Calu3 (cell line): ENCODE measurements around the gene TRIM50. TPM values are rescaled to one million over a fixed set of nuclear protein-coding genes. Genes with fewer than 3 reads are reported as not detected.
"Not testable (repeated sequence)": the region's sequence is repeated elsewhere in the genome, so short reads cannot be mapped to it uniquely, and the experiment has no call there.

Source experiments
- BruUV-seq: library from RNA; stranded (reverse); fragments of 400-500 nt; replicated peaks from 2 replicates; lab custom pipeline; 2021; lab: Mats Ljungman, UMichigan
- CTCF ChIA-PET: fragments of 300-600 bp; sonication (Branson Sonifier 250); formaldehyde crosslinking; loops from one replicate; lab custom pipeline; 2022; ENCODE audit warnings: antibody characterized with exemption; lab: Charles Lee
- DNase-seq: peaks from one replicate; pipeline ENCODE4 v3.0.0; 2022
- H3K27ac Mint-ChIP-seq: one replicate; pipeline ENCODE4 v1.8.0; 2022; ENCODE audit warnings: mixed read lengths; ENCODE audit not compliant: unreplicated experiment
- H3K27me3 Mint-ChIP-seq: one replicate; pipeline ENCODE4 v1.8.0; 2022; ENCODE audit warnings: mixed read lengths; ENCODE audit not compliant: unreplicated experiment
- H3K36me3 Mint-ChIP-seq: one replicate; pipeline ENCODE4 v1.8.0; 2022; ENCODE audit warnings: mild to moderate bottlenecking, moderate library complexity, mixed read lengths; ENCODE audit not compliant: insufficient read depth, unreplicated experiment
- H3K4me1 Mint-ChIP-seq: one replicate; pipeline ENCODE4 v1.8.0; 2022; ENCODE audit warnings: mild to moderate bottlenecking, low read depth, mixed read lengths; ENCODE audit not compliant: unreplicated experiment
- H3K4me3 Mint-ChIP-seq: one replicate; pipeline ENCODE4 v1.8.0; 2022; ENCODE audit warnings: mild to moderate bottlenecking, low read depth, moderate library complexity, mixed read lengths; ENCODE audit not compliant: unreplicated experiment
- H3K9me3 Mint-ChIP-seq: one replicate; pipeline ENCODE4 v1.8.0; 2022; ENCODE audit warnings: low read depth, mixed read lengths; ENCODE audit not compliant: unreplicated experiment
- intact Hi-C: fragments of 100-400 bp; cut with micrococcal nuclease; formaldehyde crosslinking; loops from one replicate; pipeline ENCODE4 v1.10.0; 2022; ENCODE audit not compliant: unreplicated experiment
- total RNA-seq: library from RNA; stranded (reverse); gene quantifications from 2 replicates; pipeline ENCODE4 v1.2.3, GENCODE V29; 2022
- TF ChIP-seq, protein P1 (sequence below): fragments of 200-600 bp; IDR thresholded peaks from one replicate; pipeline ENCODE4 v1.8.0; 2022; ENCODE audit warnings: antibody characterized with exemption; ENCODE audit not compliant: unreplicated experiment

The TRIM50 gene
- total RNA-seq, 1 experiment from 2014 or later = not detected

DNA sequence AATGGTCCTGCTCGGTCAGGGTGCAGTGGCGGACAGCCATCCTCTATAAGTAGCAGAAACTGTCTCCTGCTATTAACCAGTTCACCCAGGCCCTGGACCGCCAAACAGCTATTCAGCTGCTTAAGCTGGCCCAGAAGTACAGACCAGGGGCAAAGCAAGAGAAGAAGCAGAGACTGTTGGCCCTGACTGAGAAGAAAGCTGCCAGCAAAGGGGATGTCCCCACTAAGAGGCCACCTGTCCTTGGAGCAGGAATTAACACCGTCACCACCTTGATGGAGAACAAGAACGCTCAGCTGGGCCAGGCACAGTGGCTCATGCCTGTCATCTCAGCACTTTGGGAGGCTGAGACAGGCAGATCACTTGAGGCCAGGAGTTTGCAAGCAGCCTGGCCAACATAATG, 13.6 kb downstream of the TRIM50 start:
- no peak for DNase-seq
- no peak overlapping the region for H3K4me3 Mint-ChIP-seq
- no peaks in the 10 kb centered on the region for H3K27me3 Mint-ChIP-seq
- CTCF ChIA-PET = no interaction called here
- intact Hi-C loops = no loop called here
- H3K9me3 Mint-ChIP-seq = no peaks in the 10 kb centered on the region
- TF ChIP-seq, protein P1, sequence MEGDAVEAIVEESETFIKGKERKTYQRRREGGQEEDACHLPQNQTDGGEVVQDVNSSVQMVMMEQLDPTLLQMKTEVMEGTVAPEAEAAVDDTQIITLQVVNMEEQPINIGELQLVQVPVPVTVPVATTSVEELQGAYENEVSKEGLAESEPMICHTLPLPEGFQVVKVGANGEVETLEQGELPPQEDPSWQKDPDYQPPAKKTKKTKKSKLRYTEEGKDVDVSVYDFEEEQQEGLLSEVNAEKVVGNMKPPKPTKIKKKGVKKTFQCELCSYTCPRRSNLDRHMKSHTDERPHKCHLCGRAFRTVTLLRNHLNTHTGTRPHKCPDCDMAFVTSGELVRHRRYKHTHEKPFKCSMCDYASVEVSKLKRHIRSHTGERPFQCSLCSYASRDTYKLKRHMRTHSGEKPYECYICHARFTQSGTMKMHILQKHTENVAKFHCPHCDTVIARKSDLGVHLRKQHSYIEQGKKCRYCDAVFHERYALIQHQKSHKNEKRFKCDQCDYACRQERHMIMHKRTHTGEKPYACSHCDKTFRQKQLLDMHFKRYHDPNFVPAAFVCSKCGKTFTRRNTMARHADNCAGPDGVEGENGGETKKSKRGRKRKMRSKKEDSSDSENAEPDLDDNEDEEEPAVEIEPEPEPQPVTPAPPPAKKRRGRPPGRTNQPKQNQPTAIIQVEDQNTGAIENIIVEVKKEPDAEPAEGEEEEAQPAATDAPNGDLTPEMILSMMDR = no peak
- H3K27ac Mint-ChIP-seq = no peak overlapping the region
- H3K4me1 Mint-ChIP-seq = no peaks in the 10 kb centered on the region
- no TSS peak for BruUV-seq
- H3K36me3 Mint-ChIP-seq = no peaks in the 10 kb centered on the region

DNA sequence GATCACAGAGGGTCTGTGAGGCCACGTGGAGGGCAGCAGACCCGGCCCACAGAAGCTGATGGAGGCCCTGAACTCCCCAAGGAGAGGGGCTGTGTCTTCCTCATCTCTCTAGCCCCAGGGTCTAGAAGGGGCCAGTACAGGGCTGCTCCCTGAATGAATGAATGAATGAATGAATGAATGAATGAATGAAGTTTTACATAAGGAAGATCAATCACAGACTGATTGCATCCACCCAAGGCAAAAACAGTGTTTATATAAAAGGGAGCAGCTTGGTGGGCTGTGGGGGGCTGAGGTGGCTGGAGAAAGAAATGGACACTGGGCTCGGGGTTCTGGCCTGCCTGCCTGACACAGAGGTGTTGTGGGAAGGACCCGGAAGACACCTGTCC, 14.4 kb downstream of the TRIM50 start:
- CTCF ChIA-PET = no interaction called here
- TF ChIP-seq, protein P1 = no peak
- Mint-ChIP-seq H3K27me3 (no peaks in the 10 kb centered on the region), H3K4me1 (no peaks in the 10 kb centered on the region), H3K4me3 (no peak overlapping the region), H3K36me3 (peaks cover 4% of the 10 kb centered on the region), H3K9me3 (no peaks in the 10 kb centered on the region), H3K27ac (no peak overlapping the region)
- intact Hi-C loops = no loop called here
- no TSS peak for BruUV-seq
- no peak for DNase-seq

DNA sequence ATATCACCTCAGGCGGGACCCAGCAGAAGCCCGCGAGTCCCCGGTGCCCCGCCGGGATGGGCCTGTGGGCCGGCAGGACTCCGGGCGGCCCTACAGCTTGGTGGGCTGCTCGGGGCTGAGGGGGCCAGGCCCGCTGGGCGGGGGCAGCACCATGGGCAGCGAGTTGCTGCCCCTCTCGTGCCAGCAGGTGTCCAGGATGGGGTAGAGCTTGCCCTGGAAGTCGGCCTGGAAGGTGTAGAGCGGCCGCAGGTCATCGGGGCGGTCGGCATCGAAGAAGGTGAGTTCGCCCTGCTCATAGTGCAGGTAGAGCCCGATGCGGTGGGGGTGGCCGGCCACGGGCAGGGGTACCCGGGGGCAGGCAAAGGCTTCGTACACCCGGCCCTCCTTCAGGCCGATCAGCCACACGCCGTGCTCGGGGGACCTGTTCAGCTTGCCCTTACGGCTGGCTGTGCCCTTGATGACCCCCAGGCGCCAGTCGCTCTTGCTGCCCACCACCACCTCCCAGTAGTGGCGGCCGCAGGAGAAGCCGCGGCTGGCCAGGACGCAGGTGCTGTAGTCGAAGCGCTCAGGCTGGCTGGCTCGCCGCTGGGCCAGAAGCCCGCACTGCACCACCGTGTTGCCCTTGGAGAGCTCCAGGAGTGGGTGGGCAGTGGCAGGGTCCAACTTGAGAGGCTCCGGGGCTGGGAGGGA, 14.9 kb downstream of the TRIM50 start:
- H3K4me1 Mint-ChIP-seq = no peaks in the 10 kb centered on the region
- no peaks in the 10 kb centered on the region for H3K9me3 Mint-ChIP-seq
- H3K27me3 Mint-ChIP-seq = no peaks in the 10 kb centered on the region
- no TSS peak for BruUV-seq
- CTCF ChIA-PET = no interaction called here
- H3K36me3 Mint-ChIP-seq = peaks cover 9% of the 10 kb centered on the region
- H3K27ac Mint-ChIP-seq = no peak overlapping the region
- no peak for DNase-seq
- no peak overlapping the region for H3K4me3 Mint-ChIP-seq
- TF ChIP-seq, protein P1 = no peak
- intact Hi-C loops = no loop called here

DNA sequence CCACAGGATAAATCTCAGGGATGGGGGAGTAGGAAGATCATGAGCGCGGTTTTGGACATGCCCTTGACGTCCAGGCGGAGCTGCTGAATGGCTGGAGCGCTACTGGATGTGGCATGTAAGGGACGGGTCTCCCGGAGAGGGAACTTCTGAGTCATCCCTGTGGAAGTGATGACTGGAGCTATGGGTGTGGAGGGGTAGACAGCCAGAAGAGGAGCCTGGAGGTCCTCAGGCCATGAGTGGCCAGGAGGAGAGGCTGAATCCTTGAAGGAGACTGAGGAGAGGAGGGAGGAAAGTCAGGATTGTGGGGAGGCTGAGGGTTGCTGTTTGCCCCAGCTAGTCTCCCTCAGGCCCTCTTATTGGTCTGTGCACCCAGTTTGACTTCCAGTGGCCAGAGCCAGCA, 16.5 kb downstream of the TRIM50 start:
- H3K27ac Mint-ChIP-seq, CTCF ChIA-PET, BruUV-seq, H3K27me3 Mint-ChIP-seq, H3K9me3 Mint-ChIP-seq, H3K4me1 Mint-ChIP-seq, intact Hi-C loops, DNase-seq, H3K4me3 Mint-ChIP-seq: not testable (repeated sequence)
- H3K36me3 Mint-ChIP-seq = peaks cover 14% of the 10 kb centered on the region

DNA sequence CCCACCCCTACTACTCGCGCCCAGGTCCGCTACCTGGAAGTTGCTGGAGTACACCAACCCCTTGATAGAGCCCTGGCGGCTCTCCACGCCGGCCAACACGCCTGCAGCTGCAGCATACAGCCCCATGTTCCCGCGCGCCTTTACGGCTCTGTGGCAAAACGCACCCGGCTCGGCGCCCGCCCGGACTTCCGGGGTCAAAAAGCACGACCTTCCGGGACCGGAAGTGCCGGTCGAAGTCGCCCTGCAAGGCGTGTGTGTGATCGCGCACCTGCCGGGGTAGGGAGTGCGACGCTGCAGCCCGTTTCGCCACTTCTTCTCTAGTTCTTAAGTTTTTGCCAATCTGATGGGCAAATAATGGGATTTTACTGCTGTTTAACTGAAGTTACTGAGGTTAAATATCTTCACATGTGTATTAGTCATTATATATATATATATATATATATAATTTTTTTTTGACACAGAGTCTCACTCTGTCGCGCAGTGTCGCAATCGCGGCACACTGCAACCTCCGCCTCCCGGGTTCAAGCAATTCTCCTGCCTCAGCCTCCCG, 19.1 kb downstream of the TRIM50 start, which contains the start of gene NSUN5:
Gene NSUN5, minus strand, starts transcription at position 162 of the 550 bp plus-strand sequence. Its CDS starts 36 bp downstream, at position 126.
- peaks cover 10% of the 10 kb centered on the region for H3K4me1 Mint-ChIP-seq
- intact Hi-C loops = no loop called here
- H3K27ac Mint-ChIP-seq = peak within 1 kb of the TSS; percentile 54
- TF ChIP-seq, protein P1 = no peak
- H3K4me3 Mint-ChIP-seq = peak within 1 kb of the TSS; percentile 74
- no TSS peak for BruUV-seq
- peak; percentile 79 for DNase-seq
- H3K27me3 Mint-ChIP-seq = no peaks in the 10 kb centered on the region
- CTCF ChIA-PET = no interaction called here
- peaks cover 18% of the 10 kb centered on the region for H3K36me3 Mint-ChIP-seq
- no peaks in the 10 kb centered on the region for H3K9me3 Mint-ChIP-seq
